Retinal pigment epithelial cell (primary cell): ENCODE data around the gene CTRB2.
A peak's percentile ranks its signal among the peaks of the same experiment; 100 is the strongest.

Source experiments
- DNase-seq: peaks from one replicate; pipeline ENCODE4 v3.0.0-alpha.2; 2010; ENCODE audit warnings: low read depth
- H3K4me3 ChIP-seq: 2 replicates; pipeline ENCODE4 v1.5.1; 2011; ENCODE audit warnings: mild to moderate bottlenecking, low read length, control low read depth, moderate library complexity
- CTCF ChIP-seq: conservative IDR thresholded peaks from 2 replicates; pipeline ENCODE4 v1.5.1; 2011; ENCODE audit warnings: low read depth, low read length, control low read depth, inconsistent platforms

The CTRB2 gene

GRCh38 chr16:75204410-75204758, 2.6 kb downstream of the CTRB2 start:
- H3K4me3 ChIP-seq: no peak overlapping the region
- TF ChIP-seq CTCF: no peak
- no peak for DNase-seq

- no peak for TF ChIP-seq CTCF
- no peak overlapping the region for H3K4me3 ChIP-seq
- no peak for DNase-seq
Observed at GRCh38 chr16:75203667-75204409, 3.1 kb downstream of the CTRB2 start.

- TF ChIP-seq CTCF: no peak
- no peak overlapping the region for H3K4me3 ChIP-seq
Observed at GRCh38 chr16:75203096-75203495, 3.9 kb downstream of the CTRB2 start.

DNA sequence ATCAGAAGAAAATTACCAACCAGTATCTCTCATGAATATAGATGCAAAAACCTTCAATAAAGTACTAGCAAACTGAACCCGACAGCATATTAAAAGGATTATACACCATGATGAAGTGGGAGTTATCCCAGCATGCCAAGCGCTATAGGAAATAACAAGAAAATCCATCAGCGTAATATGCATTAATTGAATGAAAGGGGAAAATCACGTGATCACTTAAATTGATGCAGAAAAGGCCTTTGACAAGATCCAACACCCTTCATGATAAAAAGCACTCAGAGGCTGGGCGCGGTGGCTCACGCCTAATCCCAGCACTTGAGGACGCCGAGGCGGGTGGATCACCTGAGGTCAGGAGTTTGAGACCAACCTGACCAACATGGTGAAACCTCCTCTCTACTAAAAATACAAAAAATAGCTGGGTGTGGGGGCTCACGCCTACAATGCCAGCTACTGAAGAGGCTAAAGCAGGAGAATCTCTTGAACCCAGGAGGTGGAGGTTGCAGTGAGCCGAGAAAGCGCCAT, 4.8 kb downstream of the CTRB2 start:
- no peak for DNase-seq
- H3K4me3 ChIP-seq: no peak overlapping the region
- no peak for TF ChIP-seq CTCF

More at GRCh38 chr16:75203096-75203495, 3.9 kb downstream of the CTRB2 start:
- no peak for DNase-seq

- no peak for TF ChIP-seq CTCF
- no peak for DNase-seq
- H3K4me3 ChIP-seq: peak overlapping the region; percentile 10
Observed at GRCh38 chr16:75198135-75198600, 8.8 kb downstream of the CTRB2 start.

- DNase-seq: no peak
- no peak overlapping the region for H3K4me3 ChIP-seq
- TF ChIP-seq CTCF: no peak
Observed at GRCh38 chr16:75197522-75198134, 9.3 kb downstream of the CTRB2 start.

DNA sequence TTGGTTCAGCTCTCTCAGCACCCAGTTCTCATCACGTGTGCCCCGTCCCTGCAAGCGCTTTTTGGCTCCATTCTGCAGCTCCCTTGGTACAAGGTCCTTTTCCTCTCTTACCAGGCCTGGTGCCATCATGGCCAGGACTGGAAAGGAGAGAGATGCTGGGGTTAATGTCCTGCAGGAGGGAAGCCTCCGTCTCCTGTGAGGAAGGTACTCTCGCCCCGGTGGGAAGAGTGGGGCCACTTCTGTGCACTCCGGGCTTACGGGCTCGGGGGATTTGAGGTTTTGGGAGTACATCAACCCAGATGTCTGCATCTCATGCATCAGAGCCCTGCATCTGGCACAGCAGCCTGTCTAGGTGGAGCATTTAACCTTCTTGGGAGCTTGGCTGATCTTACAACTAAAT, 10.1 kb downstream of the CTRB2 start:
- H3K4me3 ChIP-seq: no peak overlapping the region
- TF ChIP-seq CTCF: no peak
- DNase-seq: no peak
